SU-DHL-6 (cell line): ENCODE results near the gene URI1.

Experiments used
- EZH2phosphoT487 ChIP-seq: fragments of 200-600 bp; sonication (generic), shearing (Covaris generic); conservative IDR thresholded peaks from 2 replicates; pipeline ENCODE4 v1.6.1; 2018; ENCODE audit warnings: mild to moderate bottlenecking, antibody characterized with exemption, low read length, moderate library complexity, mixed read lengths
- TF ChIP-seq, protein P1 (sequence below): fragments of 200-600 bp; sonication (generic); IDR thresholded peaks from one replicate; pipeline ENCODE4 v1.5.1; 2017; ENCODE audit warnings: antibody characterized with exemption, mild to moderate bottlenecking, low read length, moderate library complexity; ENCODE audit not compliant: insufficient read depth, poor library complexity, severe bottlenecking

DNA sequence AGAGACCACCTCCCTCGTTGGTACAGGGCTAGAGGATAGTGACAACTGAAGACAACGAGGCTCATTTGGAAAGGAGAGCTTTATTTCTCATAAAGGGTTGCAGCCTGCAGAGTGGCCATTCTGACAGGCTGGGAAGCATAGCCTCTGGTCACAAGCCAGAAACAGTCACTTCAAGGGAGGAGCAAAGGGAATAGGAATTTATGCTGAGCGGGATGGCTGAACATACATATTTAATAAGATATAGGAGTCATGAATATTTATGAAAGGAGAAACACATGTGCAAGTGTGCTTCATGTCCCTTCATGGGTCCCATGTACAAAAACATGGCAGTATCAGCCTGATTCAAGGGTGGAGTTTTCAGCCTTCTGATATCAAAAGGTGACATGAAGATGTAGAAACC, 27.1 kb upstream of the URI1 start:
- TF ChIP-seq, protein P1, sequence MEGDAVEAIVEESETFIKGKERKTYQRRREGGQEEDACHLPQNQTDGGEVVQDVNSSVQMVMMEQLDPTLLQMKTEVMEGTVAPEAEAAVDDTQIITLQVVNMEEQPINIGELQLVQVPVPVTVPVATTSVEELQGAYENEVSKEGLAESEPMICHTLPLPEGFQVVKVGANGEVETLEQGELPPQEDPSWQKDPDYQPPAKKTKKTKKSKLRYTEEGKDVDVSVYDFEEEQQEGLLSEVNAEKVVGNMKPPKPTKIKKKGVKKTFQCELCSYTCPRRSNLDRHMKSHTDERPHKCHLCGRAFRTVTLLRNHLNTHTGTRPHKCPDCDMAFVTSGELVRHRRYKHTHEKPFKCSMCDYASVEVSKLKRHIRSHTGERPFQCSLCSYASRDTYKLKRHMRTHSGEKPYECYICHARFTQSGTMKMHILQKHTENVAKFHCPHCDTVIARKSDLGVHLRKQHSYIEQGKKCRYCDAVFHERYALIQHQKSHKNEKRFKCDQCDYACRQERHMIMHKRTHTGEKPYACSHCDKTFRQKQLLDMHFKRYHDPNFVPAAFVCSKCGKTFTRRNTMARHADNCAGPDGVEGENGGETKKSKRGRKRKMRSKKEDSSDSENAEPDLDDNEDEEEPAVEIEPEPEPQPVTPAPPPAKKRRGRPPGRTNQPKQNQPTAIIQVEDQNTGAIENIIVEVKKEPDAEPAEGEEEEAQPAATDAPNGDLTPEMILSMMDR = no peak
- TF ChIP-seq EZH2phosphoT487 = no peak
